Measurements from ENCODE around the gene SMG9. TPM values are rescaled to one million over a fixed set of nuclear protein-coding genes. Genes with fewer than 3 reads are reported as not detected.

The SMG9 gene, protein sequence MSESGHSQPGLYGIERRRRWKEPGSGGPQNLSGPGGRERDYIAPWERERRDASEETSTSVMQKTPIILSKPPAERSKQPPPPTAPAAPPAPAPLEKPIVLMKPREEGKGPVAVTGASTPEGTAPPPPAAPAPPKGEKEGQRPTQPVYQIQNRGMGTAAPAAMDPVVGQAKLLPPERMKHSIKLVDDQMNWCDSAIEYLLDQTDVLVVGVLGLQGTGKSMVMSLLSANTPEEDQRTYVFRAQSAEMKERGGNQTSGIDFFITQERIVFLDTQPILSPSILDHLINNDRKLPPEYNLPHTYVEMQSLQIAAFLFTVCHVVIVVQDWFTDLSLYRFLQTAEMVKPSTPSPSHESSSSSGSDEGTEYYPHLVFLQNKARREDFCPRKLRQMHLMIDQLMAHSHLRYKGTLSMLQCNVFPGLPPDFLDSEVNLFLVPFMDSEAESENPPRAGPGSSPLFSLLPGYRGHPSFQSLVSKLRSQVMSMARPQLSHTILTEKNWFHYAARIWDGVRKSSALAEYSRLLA
- total RNA-seq (2013): 19.6 TPM
- polyA plus RNA-seq: 10 to 100 TPM in 1 of 3 donors, 1 to 10 TPM in 2; 1.3 to 26.1 (median 2.4) TPM
- polyA minus RNA-seq: 8.3 and 13.3 TPM in 2 replicates
- total RNA-seq: 19.1 to 156 (median 30.1) reads per million in 11 experiments

DNA sequence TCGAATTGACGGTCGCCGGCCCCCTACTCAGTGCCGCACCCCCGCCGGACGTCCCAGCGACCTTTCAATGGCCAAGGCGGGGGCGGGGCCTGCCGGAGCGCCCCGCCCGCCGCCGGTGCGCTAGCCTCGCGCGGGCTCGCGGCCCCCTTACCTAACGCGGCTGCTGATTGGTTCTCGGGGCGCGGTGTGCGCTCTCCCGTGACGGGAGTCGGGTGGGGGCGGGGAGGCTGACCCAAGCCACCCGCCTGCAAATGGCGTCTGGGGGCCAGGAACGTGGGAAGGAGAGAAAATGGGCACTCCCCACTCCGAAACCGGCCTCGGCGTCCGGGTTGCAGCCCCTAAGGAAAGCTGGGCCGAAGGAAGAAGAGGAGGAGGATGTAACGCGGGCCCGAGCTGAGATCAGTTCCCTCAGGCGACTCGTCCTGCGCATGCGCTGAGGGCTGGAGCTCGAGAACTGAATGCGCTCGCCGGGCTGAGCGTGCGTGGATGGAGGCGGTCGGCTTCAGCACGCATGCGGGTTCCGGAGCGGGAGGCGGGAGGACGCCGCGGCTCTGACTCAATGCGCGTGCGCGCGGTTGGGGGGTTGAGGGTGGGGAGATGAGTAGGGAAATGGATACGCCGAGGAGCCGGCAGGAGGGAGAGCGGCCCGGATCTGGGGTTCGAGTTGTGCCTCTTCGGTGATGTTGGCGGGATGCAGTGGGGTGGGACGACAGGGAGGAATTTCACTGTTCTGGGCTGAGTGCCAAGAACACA lies at the start of gene SMG9:
Gene SMG9 (minus strand): TSS at position 460 of the 753 bp plus-strand sequence. CDS start 4,221 bp downstream, outside the sequence.
- intact Hi-C loops (cut with micrococcal nuclease): no loop called here
- Histone ChIP-seq H3K79me2 (ENCODE audit: insufficient read depth, low read length) (peaks cover 62% of the 10 kb centered on the region), H3K4me2 (replicated peaks; ENCODE audit: extremely low read depth, low read length, poor library complexity, severe bottlenecking) (peak within 1 kb of the TSS; percentile 99), H3K9me3 (replicated peaks in 1 of 2; ENCODE audit: control insufficient read depth in 1 of 2, insufficient read depth in 1 of 2, low read length in 2 of 2) (no peaks in the 10 kb centered on the region), H4K20me1 (ENCODE audit: insufficient read depth, low read length) (peaks cover 17% of the 10 kb centered on the region), H3K4me1 (ENCODE audit: control insufficient read depth in 1 of 2, insufficient read depth in 2 of 2, low read length in 2 of 2) (peaks cover 48 to 55% of the 10 kb centered on the region in 2 donors), H3K27me3 (ENCODE audit: control insufficient read depth in 2 of 2, insufficient read depth in 2 of 2, low read length in 2 of 2) (no peaks in the 10 kb centered on the region), H3K4me3 (replicated peaks in 1 of 3; ENCODE audit: low read depth in 2 of 3, low read length in 3 of 3) (peak within 1 kb of the TSS; percentile 55 to 89 (median 83)), H3K9ac (ENCODE audit: insufficient read depth, low read length, poor library complexity, severe bottlenecking) (peak within 1 kb of the TSS; percentile 89), H3K36me3 (replicated peaks in 1 of 2; ENCODE audit: control insufficient read depth in 1 of 2, insufficient read depth in 2 of 2, low read length in 2 of 2) (peaks cover 19 to 26% of the 10 kb centered on the region in 2 donors), H2AFZ (ENCODE audit: insufficient read depth, low read depth, low read length, poor library complexity, severe bottlenecking) (peak within 1 kb of the TSS; percentile 82), H3K27ac (ENCODE audit: low read depth in 1 of 2, low read length in 2 of 2) (peak within 1 kb of the TSS; percentile 96)
- DNase-seq: peak; percentile 96 to 98 (median 98)
- Mint-ChIP-seq H3K4me1 (peaks cover 66% of the 10 kb centered on the region), H3K36me3 (peaks cover 21 to 28% of the 10 kb centered on the region in 2 donors), H3K27ac (peak within 1 kb of the TSS; percentile 96 to 99 (median 98)), H3K4me3 (peak within 1 kb of the TSS; percentile 93 to 94), H3K27me3 (ENCODE audit: low read depth in 3 of 3) (no peaks in the 10 kb centered on the region), H3K9me3 (peaks cover 0 to 2% (median 0%) of the 10 kb centered on the region in 7 donors)
- under 1% methylated on average over 71 of the region's 79 CpGs for WGBS (ENCODE audit: insufficient coverage)
- TF ChIP-seq, protein P1, sequence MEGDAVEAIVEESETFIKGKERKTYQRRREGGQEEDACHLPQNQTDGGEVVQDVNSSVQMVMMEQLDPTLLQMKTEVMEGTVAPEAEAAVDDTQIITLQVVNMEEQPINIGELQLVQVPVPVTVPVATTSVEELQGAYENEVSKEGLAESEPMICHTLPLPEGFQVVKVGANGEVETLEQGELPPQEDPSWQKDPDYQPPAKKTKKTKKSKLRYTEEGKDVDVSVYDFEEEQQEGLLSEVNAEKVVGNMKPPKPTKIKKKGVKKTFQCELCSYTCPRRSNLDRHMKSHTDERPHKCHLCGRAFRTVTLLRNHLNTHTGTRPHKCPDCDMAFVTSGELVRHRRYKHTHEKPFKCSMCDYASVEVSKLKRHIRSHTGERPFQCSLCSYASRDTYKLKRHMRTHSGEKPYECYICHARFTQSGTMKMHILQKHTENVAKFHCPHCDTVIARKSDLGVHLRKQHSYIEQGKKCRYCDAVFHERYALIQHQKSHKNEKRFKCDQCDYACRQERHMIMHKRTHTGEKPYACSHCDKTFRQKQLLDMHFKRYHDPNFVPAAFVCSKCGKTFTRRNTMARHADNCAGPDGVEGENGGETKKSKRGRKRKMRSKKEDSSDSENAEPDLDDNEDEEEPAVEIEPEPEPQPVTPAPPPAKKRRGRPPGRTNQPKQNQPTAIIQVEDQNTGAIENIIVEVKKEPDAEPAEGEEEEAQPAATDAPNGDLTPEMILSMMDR (IDR thresholded peaks at IDR 0.05): no peak

DNA sequence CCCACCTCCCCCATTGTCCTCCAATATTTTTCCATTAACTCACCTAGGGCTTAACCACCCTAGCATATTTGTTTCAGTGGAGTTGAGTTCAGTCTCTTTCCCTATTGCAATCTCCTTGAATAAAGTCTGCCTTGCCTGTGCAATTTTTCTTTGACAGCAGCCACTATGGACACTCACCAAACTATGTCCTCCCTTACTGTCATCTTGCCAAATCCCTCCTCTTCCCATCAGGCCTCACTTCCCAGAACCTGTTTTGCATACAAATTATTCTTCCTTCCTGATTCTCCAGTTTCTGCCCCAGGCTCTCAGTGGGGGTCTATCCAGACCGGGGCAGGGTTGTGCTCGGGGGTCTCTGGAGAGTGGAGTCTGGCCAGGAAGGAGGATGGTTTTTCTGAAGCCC lies 49.7 kb upstream of the SMG9 start:
- Histone ChIP-seq H3K4me2 (replicated peaks; ENCODE audit: extremely low read depth, low read length, poor library complexity, severe bottlenecking) (no peak overlapping the region), H3K4me1 (ENCODE audit: control insufficient read depth in 1 of 2, insufficient read depth in 2 of 2, low read length in 2 of 2) (no peaks in the 10 kb centered on the region), H3K9me3 (replicated peaks in 1 of 2; ENCODE audit: control insufficient read depth in 1 of 2, insufficient read depth in 1 of 2, low read length in 2 of 2) (no peaks in the 10 kb centered on the region), H2AFZ (ENCODE audit: insufficient read depth, low read depth, low read length, poor library complexity, severe bottlenecking) (no peak overlapping the region), H3K36me3 (replicated peaks in 1 of 2; ENCODE audit: control insufficient read depth in 1 of 2, insufficient read depth in 2 of 2, low read length in 2 of 2) (no peaks in the 10 kb centered on the region), H3K79me2 (ENCODE audit: insufficient read depth, low read length) (no peaks in the 10 kb centered on the region), H3K27ac (ENCODE audit: low read depth in 1 of 2, low read length in 2 of 2) (no peak overlapping the region), H4K20me1 (ENCODE audit: insufficient read depth, low read length) (no peaks in the 10 kb centered on the region), H3K27me3 (ENCODE audit: control insufficient read depth in 2 of 2, insufficient read depth in 2 of 2, low read length in 2 of 2) (no peaks in the 10 kb centered on the region), H3K9ac (ENCODE audit: insufficient read depth, low read length, poor library complexity, severe bottlenecking) (no peak overlapping the region), H3K4me3 (replicated peaks in 1 of 3; ENCODE audit: low read depth in 2 of 3, low read length in 3 of 3) (no peak overlapping the region)
- Mint-ChIP-seq H3K9me3 (peaks cover 0 to 7% (median 0%) of the 10 kb centered on the region in 7 donors), H3K4me3 (no peak overlapping the region), H3K27ac (peak overlapping the region in 1 of 7 donors; percentile 58), H3K27me3 (ENCODE audit: low read depth in 3 of 3) (peaks cover 11 to 22% (median 14%) of the 10 kb centered on the region in 3 donors), H3K36me3 (no peaks in the 10 kb centered on the region), H3K4me1 (peaks cover 2% of the 10 kb centered on the region)
- DNase-seq: no peak
- intact Hi-C loops (cut with micrococcal nuclease): loop anchor here in 1 of 2 donors (5.0 to 10.0 kb wide), 2 partner anchors 67 to 350 kb away; no protein-coding TSS in a partner anchor
- TF ChIP-seq, protein P1 (IDR thresholded peaks at IDR 0.05): no peak
- WGBS (ENCODE audit: insufficient coverage): 29% methylated on average over 2 of the region's 2 CpGs

Data from CD14-positive monocyte (primary cell).